SJCRH30 (cell line): Measurements from ENCODE around the gene PRPF38A. TPM values are rescaled to one million over a fixed set of nuclear protein-coding genes. Genes with fewer than 3 reads are reported as not detected.
"Not testable (repeated sequence)": the region's sequence is repeated elsewhere in the genome, so short reads cannot be mapped to it uniquely, and the experiment has no call there.

ENCODE experiments used
- DNase-seq, 2 experiments: peaks; one replicate each; pipeline ENCODE4 v3.0.0-alpha.2; 2015 to 2020
- H3K27ac ChIP-seq: fragments of 250-450 bp; sonication (Bioruptor Pico); 2 replicates; pipeline ENCODE4 v1.5.1; 2020; ENCODE audit warnings: mild to moderate bottlenecking, moderate library complexity
- H3K27me3 ChIP-seq: fragments of 250-450 bp; sonication (Bioruptor Pico); 2 replicates; pipeline ENCODE4 v1.5.1; 2020; ENCODE audit warnings: mild to moderate bottlenecking, moderate library complexity
- H3K36me3 ChIP-seq: fragments of 250-450 bp; sonication (Bioruptor Pico); 2 replicates; pipeline ENCODE4 v1.5.1; 2020; ENCODE audit warnings: mild to moderate bottlenecking, moderate library complexity
- H3K4me1 ChIP-seq: fragments of 250-450 bp; sonication (Bioruptor Pico); 2 replicates; pipeline ENCODE4 v1.5.1; 2020; ENCODE audit warnings: mild to moderate bottlenecking, moderate library complexity
- H3K4me3 ChIP-seq: fragments of 250-450 bp; sonication (Bioruptor Pico); 2 replicates; pipeline ENCODE4 v1.5.1; 2020; ENCODE audit warnings: mild to moderate bottlenecking, moderate library complexity
- H3K9me3 ChIP-seq: fragments of 250-450 bp; sonication (Bioruptor Pico); replicated peaks from 2 replicates; pipeline ENCODE4 v1.5.1; 2020; ENCODE audit warnings: mild to moderate bottlenecking, moderate library complexity
- total RNA-seq: library from RNA; depleted of rRNA; stranded (reverse); fragments of >200 nt; shearing (Covaris generic); gene quantifications from 2 replicates; pipeline ENCODE4 v1.2.3, GENCODE V29; 2014

The PRPF38A gene
- total RNA-seq, 1 experiment from 2014 or later: 66.2 TPM

DNA sequence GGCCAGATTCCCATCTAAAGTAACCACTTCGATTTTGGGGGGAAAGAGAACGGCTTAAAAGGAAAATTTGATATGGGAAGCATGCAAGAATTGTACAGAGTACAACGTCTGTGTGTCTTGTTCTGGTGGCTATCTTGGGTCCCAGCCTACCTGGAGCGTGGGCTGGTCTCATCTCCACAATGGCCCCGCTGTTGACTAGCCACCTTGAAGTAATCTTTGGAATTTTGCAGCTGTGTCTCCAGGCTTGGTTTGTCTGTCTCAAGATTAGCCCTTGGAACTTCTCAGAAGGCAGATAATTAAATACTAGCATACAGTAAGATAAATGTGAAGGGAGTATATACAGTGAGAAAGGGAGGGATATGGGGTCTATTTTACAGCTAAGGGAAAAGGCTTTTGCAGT lies 37.1 kb upstream of the PRPF38A start:
- Histone ChIP-seq H3K27me3 (no peaks in the 10 kb centered on the region), H3K9me3 (no peaks in the 10 kb centered on the region), H3K27ac (no peak overlapping the region), H3K4me3 (no peak overlapping the region), H3K4me1 (peaks cover 6% of the 10 kb centered on the region; the same call in 1 of the 2 replicates), H3K36me3 (peaks cover 11% of the 10 kb centered on the region)
- DNase-seq: no peak

DNA sequence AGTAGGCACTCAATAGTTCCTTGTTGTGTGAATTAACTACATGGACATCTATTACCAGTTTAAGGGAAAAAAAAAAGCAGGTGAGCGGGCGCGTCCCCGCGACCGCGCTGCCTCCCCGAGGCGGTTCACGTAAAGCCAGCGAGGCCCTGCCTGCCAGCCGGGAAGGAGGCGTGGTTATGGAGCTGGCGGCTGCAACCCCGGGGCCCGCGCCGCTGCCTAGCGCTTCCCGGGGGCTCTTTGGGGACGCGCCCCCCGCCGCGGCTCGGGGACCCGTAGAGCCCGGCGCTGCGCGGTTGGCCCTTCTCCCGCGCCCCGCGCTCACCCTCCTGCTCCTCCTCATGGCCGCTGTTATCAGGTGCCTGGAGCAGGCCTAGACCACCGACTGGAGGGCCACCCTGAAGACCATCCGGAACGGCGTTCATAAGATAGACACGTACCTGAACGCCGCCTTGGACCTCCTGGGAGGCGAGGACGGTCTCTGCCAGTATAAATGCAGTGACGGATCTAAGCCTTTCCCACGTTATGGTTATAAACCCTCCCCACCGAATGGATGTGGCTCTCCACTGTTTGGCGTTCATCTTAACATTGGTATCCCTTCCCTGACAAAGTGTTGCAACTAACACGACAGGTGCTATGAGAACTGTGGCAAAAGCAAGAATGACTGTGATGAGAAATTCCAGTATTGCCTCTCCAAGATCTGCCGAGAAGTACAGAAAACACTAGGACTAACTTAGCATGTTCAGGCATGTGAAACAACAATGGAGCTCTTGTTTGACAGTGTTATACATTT lies 35.8 kb upstream of the PRPF38A start:
- peak overlapping the region; percentile 34 for H3K27ac ChIP-seq
- DNase-seq: peak; percentile 74 to 81

DNA sequence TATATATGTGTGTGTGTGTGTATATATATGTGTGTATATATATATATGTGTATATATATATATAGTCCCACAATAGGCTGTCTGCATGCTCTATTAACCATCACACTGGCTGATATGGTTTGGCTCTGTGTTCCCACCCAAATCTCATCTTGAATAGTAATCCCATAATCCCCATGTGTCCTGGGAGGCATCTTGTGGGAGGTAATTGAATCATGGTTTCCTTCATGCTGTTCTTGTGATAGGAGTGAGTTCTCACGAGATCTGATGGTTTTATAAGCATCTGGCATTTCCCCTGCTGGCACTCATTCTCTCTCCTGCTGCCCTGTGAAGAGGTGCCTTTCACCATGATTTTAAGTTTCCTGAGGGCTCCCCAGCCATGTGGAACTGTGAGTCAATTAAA lies 34.6 kb upstream of the PRPF38A start:
- not testable (repeated sequence) for H3K27me3 ChIP-seq, H3K27ac ChIP-seq, H3K4me3 ChIP-seq, H3K4me1 ChIP-seq, H3K9me3 ChIP-seq, DNase-seq
- peaks cover 34% of the 10 kb centered on the region for H3K36me3 ChIP-seq

More for the DNA sequence above, 35.8 kb upstream of the PRPF38A start:
- Histone ChIP-seq H3K4me1 (peaks cover 6% of the 10 kb centered on the region; the same call in 1 of the 2 replicates), H3K4me3 (peak overlapping the region; percentile 62), H3K9me3 (no peaks in the 10 kb centered on the region), H3K27me3 (no peaks in the 10 kb centered on the region), H3K36me3 (peaks cover 21% of the 10 kb centered on the region)

DNA sequence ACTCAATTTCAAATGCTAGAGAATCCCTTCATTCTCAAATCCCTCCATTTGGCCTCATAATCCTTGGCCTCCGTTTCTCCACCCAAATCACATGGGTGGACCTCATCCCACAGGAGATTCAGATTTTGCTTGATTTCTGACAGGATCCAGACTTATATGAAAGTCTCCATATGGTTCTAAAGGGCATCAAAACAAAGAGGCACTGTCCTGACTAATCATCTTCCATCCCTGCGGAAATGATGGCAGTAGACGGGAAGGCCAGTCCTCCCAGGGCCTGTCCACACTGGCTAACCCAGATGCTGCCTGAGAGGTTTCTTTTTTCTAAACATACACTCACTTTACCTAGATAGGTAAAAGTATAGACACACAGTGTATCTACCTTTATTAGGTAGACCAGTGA lies 19.0 kb upstream of the PRPF38A start:
- H3K27ac ChIP-seq: no peak overlapping the region
- no peaks in the 10 kb centered on the region for H3K27me3 ChIP-seq
- DNase-seq: no peak
- no peaks in the 10 kb centered on the region for H3K4me1 ChIP-seq
- H3K9me3 ChIP-seq: no peaks in the 10 kb centered on the region
- H3K4me3 ChIP-seq: no peak overlapping the region
- H3K36me3 ChIP-seq: peaks cover 88% of the 10 kb centered on the region

DNA sequence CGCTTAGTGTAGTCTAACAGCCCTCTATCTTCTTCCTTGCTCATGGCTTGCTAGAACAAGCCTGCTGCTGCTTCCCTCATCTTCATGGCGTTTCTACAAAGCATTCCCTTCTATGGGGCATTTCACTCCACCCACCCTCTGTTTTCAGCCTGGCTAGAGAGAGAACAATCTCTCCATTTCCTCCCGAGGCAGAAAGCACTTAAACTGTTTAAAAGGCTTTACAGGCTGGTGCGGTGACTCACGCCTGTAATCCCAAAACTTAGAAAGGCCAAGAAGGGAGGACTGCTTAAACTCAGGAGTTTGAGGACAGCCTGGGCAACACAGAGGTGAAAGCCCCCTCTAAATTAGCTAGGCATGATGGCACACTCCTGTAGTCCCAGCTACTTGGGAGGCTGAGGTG lies 17.9 kb upstream of the PRPF38A start:
- no peak overlapping the region for H3K27ac ChIP-seq
- H3K9me3 ChIP-seq: no peaks in the 10 kb centered on the region
- no peaks in the 10 kb centered on the region for H3K4me1 ChIP-seq
- DNase-seq: no peak
- no peaks in the 10 kb centered on the region for H3K27me3 ChIP-seq
- H3K4me3 ChIP-seq: no peak overlapping the region
- peaks cover 87% of the 10 kb centered on the region for H3K36me3 ChIP-seq

DNA sequence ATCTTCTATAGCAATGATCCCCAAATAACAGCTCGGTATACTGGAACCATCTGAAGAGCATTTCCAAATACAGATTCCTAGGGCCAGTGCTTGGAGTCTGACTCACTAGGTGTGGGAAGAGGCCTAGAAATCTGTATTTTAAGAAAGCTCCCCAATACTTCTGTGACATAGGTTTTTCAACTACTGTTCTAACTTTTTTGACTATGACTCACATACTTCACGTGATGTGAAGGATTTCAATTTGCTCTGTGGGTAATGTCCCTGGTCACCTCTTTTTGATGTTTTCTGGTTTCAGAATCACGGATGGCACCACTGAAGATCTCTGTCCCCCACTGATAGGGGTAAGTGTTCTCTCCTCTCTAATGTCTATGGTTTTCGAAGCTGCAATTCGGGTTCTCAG lies 11.2 kb upstream of the PRPF38A start:
- peaks cover 82% of the 10 kb centered on the region for H3K36me3 ChIP-seq
- no peak for DNase-seq
- no peaks in the 10 kb centered on the region for H3K9me3 ChIP-seq

DNA sequence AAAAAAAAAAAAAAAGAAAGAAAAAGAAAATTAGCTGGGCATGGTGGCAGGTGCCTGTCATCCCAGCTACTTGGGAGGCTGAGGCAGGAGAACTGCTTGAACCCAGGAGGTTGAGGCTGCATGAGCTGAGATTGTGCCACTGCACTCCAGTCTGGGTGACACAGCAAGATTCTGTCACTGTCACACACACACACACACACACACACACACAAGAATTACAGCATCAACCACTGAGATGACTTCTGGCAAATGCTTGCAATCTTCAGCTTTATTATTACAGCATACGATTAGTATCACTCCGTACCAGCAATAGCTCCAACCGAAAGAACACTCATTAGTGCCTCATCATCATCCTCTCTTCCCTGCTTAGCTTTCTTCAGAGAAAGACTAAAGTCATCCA lies 4.8 kb upstream of the PRPF38A start:
- H3K27me3 ChIP-seq: no peaks in the 10 kb centered on the region
- H3K4me1 ChIP-seq: no peaks in the 10 kb centered on the region
- no peaks in the 10 kb centered on the region for H3K9me3 ChIP-seq
- H3K36me3 ChIP-seq: peaks cover 51% of the 10 kb centered on the region
- H3K4me3 ChIP-seq: no peak overlapping the region
- no peak overlapping the region for H3K27ac ChIP-seq
- no peak for DNase-seq

More for the DNA sequence above, 11.2 kb upstream of the PRPF38A start:
- H3K4me1 ChIP-seq: no peaks in the 10 kb centered on the region
- H3K27me3 ChIP-seq: no peaks in the 10 kb centered on the region
- no peak overlapping the region for H3K4me3 ChIP-seq
- no peak overlapping the region for H3K27ac ChIP-seq

DNA sequence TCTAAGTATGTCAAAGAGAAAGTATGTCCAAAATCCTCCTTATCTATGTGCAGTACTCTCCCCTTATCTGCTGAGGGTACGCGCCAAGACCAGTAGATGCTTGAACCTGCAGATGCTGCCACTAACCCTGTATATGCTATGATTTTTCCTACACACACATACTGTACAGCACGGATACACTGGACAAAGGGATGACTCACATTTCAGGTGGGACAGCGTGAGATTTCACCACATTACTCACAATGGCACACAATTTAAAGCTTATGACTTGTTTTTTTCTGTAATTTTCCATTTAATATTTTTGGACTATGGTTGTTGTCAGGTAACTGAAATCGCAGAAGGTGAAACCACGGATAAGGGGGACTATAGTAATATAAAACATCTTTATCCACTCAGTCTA lies 4.3 kb upstream of the PRPF38A start:
- Histone ChIP-seq H3K27me3 (no peaks in the 10 kb centered on the region), H3K27ac (no peak overlapping the region)
- DNase-seq: no peak

DNA sequence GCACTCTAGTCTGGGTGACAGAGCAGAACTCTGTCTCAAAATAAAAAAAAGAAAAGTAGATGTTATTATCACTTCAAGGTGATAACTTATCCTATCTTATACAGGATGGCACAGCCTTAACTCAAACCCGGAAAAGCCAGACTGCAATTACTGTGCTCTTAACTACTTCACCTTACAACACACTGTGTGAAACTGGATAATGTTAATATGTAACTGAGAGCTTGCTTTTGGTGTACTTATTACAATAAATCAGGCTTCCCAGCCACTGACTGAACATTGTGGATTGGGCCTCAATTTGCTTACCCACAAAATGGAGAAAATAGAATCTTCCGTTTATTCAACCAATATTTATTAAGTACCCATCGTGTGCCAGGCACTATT lies 1.6 kb upstream of the PRPF38A start:
- Histone ChIP-seq H3K27me3 (no peaks in the 10 kb centered on the region), H3K4me1 (peaks cover 5% of the 10 kb centered on the region; the same call in 1 of the 2 replicates), H3K4me3 (peak overlapping the region; percentile 86), H3K36me3 (peaks cover 47% of the 10 kb centered on the region), H3K27ac (no peak overlapping the region), H3K9me3 (no peaks in the 10 kb centered on the region)
- no peak for DNase-seq

More for the DNA sequence above, 4.3 kb upstream of the PRPF38A start:
- Histone ChIP-seq H3K36me3 (peaks cover 46% of the 10 kb centered on the region), H3K4me1 (no peaks in the 10 kb centered on the region), H3K9me3 (no peaks in the 10 kb centered on the region), H3K4me3 (no peak overlapping the region)

DNA sequence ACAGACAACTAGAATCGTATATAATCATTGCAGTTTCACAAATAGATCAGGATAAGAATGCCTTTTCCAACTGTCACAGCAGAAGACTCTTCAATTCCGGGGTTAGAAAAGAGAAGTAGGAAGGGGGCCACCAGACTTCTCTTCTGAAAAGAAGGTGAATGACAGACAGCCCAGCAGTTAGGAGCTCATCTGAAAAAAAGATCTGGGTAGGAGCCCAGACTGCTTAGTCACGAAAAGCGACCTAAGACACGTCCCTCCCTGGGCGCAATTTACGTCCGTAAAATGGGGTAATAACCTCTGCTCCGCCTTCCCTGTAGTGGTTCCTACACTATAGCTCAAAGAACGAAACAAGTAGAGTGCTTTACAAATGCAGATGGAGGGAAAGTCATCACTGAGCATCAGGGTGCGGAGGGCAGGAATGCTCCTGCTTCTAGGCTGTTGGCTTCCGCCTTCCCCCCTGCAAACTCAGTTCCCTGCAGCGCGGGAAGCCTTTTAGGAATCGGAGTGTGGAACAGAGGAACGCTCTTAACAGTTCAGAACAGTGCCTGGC lies 761 bp upstream of the PRPF38A start:
- Histone ChIP-seq H3K4me3 (peak overlapping the region; percentile 86), H3K27ac (peak overlapping the region; percentile 74), H3K4me1 (peaks cover 5% of the 10 kb centered on the region; the same call in 1 of the 2 replicates), H3K9me3 (no peaks in the 10 kb centered on the region), H3K36me3 (peaks cover 49% of the 10 kb centered on the region), H3K27me3 (no peaks in the 10 kb centered on the region)
- DNase-seq: peak in 1 of 2 experiments; percentile 67

DNA sequence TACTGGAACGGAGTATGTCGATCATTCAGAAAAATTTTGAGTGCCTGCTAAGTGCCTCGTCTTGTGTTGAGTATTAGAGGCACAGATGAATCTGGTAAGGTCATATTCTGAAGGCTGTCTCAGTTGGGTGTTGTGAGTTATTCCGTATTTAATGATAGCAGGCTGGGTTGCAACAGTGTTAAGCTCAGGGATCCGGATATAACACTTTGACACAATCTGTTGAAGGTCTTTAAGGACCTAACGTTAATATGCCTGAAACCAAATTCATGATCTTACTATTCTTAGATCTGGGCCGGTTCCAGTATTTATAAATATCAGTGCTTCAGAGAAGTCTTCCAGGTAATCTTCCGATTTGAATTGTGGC lies 555 bp downstream of the PRPF38A start:
- peak overlapping the region; percentile 86 for H3K4me3 ChIP-seq
- DNase-seq: no peak
- H3K36me3 ChIP-seq: peaks cover 58% of the 10 kb centered on the region

DNA sequence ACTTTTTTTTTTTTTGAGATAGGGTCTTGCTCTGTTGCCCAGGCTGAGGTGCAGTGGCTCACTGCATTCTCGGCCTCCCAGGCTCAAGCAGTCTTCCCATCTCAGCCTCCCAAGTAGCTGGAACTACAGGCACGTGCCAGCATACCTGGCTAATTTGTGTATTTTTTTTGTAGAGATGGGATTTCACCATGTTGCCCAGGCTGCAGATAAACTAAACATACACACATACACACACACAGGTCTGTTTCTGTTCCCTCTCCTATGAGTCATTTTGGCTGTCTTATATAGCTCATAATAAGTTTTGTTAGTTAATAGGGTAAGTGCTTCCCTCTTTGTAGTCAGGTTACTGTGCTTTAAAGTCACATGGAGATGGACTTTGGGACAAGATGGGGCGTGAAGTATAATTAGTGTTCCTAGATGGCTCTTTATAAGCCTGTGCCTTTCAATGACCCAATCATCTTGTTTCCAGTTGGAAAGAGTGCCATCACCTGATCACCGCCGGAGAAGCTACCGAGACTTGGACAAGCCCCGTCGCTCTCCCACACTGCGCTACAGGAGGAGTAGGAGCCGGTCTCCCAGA lies 9.1 kb downstream of the PRPF38A start:
- no peaks in the 10 kb centered on the region for H3K9me3 ChIP-seq
- H3K4me3 ChIP-seq: no peak overlapping the region
- H3K4me1 ChIP-seq: no peaks in the 10 kb centered on the region
- H3K27ac ChIP-seq: no peak overlapping the region
- peaks cover 97% of the 10 kb centered on the region for H3K36me3 ChIP-seq
- no peak for DNase-seq
- H3K27me3 ChIP-seq: no peaks in the 10 kb centered on the region

More for the DNA sequence above, 555 bp downstream of the PRPF38A start:
- Histone ChIP-seq H3K4me1 (peaks cover 5% of the 10 kb centered on the region; the same call in 1 of the 2 replicates), H3K27ac (peak overlapping the region; percentile 74), H3K9me3 (no peaks in the 10 kb centered on the region), H3K27me3 (no peaks in the 10 kb centered on the region)

DNA sequence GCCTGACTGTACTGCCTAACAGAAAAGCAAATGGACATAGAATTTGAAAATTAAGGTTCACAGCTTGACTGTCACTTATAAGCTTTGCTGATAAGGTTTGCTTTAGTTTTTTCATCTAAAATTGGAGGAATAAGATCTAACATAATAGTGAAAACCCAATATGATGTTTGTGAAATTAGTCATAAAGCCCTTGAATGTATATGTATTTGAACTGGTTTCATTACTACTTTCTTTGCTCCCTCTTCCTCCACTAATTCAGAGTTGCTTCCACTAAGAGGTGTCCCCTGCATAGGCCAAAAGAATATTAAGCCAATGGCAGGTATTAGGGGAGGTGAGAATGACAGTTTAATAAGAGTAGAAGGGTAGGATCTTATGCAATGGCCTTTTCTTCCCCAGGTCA lies 10.5 kb downstream of the PRPF38A start:
- H3K4me3 ChIP-seq: no peak overlapping the region
- peaks cover 96% of the 10 kb centered on the region for H3K36me3 ChIP-seq
- no peaks in the 10 kb centered on the region for H3K4me1 ChIP-seq
- DNase-seq: no peak
- H3K27ac ChIP-seq: no peak overlapping the region
- H3K27me3 ChIP-seq: no peaks in the 10 kb centered on the region
- H3K9me3 ChIP-seq: no peaks in the 10 kb centered on the region

DNA sequence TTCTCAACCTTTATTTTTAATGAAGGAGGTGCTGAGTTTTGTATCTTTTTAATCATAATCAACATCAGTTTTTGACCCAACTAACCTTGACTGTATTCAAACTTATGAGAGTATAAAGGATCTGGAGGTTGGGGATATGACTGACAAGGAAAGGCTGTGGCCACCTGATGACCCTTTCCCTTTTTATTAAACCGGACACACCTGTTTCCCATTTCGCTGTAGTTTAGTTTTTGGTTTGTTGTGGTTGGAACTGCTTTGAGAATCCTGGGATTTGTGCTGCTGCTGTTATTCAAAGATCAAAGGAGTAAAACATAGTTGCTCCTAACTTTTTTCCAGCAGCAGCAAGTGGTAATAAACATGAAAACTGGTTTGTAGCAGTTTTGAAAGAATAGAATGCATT lies 12.4 kb downstream of the PRPF38A start:
- H3K4me1 ChIP-seq: no peaks in the 10 kb centered on the region
- no peak overlapping the region for H3K4me3 ChIP-seq
- no peaks in the 10 kb centered on the region for H3K9me3 ChIP-seq
- H3K36me3 ChIP-seq: peaks cover 93% of the 10 kb centered on the region
- DNase-seq: peak in 1 of 2 experiments; percentile 20
- no peak overlapping the region for H3K27ac ChIP-seq
- no peaks in the 10 kb centered on the region for H3K27me3 ChIP-seq

DNA sequence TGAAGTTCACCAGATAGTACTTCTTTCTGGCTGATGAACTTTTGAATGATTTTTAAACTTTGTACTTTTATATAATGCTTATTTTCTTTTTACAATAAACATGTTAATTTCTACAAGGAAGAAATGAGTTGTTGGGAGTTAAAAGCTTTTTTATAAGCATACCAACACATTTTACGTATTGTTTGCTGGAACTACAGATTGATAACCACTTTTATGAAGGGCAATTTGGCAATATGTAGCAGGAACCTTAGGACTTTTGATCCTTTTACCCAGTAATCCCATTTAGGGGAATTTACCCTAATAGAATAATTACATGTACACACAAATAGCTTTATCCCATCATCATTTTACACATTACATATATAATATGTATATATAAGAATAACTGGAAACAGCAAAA lies 16.3 kb downstream of the PRPF38A start:
- H3K9me3 ChIP-seq: no peaks in the 10 kb centered on the region
- H3K4me3 ChIP-seq: no peak overlapping the region
- H3K27ac ChIP-seq: no peak overlapping the region
- H3K36me3 ChIP-seq: peaks cover 82% of the 10 kb centered on the region
- DNase-seq: no peak
- no peaks in the 10 kb centered on the region for H3K4me1 ChIP-seq
- no peaks in the 10 kb centered on the region for H3K27me3 ChIP-seq
